Endothelial cell of coronary artery (primary cell): Measurements from ENCODE around the gene SNRPA. TPM values are rescaled to one million over a fixed set of nuclear protein-coding genes. Genes with fewer than 3 reads are reported as not detected.

Experiments
- total RNA-seq: library from RNA; depleted of rRNA; stranded (reverse); fragments of >200 nt; gene quantifications from 2 replicates; pipeline ENCODE4 v1.2.3, GENCODE V29; 2014

SNRPA gene
- total RNA-seq, result 48.4 and 51.1 TPM in 2 replicates

DNA sequence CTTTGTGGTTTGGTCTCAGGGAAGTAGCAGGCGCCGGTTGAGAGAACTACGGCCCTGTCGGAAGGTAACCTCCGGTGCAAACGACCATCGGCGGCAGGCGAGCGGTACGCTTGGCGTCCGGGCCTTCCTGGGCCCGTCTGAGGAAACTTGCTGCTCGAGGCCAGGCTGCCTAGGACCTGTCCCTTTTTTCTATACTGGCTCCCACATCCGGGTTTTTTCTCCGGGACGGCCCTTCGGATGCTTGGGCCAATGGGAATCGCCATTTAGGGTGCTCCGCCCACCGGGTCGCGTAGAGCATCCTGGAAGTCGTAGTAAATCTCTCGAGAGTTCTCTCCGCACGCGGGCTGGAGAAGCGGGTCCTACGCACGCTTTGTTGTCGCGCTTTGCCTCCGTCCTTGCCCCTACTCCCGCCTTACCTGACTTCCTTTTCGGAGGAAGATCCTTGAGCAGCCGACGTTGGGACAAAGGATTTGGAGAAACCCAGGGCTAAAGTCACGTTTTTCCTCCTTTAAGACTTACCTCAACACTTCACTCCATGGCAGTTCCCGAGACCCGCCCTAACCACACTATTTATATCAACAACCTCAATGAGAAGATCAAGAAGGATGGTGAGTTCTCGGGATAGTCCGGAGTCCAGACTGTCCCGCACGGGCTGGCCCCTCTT, at the start of gene SNRPA:
SNRPA (plus strand) TSS at position 330 of the 664 bp plus-strand sequence; CDS start at position 536, 206 bp downstream.

DNA sequence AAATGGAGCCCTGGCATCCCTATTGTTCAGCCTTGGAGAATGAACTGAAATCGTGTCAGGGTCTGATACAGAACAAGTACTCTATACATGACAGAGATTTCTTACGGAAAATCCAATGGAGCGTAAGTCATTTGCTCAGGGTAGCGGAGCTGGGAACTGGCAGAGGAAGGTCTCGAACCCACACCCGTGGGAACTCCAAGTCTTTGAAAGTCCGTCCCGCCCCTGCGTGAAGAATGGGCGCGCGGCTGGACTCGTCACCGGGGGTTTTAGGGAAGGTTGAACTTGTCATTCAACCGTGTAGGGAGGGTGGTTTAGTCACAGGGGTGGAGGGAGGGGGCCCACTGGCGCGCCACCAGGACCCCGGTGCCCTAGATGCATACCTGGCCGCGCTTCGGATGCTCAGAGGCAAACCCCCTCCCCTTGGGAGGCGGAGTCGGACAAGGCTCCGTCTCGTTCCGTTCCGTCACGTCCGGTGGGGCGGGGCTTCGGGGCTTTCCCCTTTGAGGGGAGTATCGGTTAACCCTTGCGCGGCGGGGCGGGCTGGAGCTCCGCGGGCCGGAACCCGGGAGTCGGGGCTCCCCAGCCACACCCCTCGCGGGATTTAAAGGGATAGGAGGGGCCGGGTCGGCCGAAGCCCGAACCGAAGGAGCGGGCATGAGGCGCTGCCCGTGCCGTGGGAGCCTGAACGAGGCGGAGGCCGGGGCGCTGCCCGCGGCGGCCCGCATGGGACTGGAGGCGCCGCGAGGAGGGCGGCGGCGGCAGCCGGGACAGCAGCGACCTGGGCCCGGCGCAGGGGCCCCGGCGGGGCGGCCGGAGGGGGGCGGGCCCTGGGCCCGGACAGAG, 34.3 kb upstream of the SNRPA start, which contains the start of the genes COQ8B and ITPKC:
COQ8B (minus strand) TSS at position 405 of the 843 bp plus-strand sequence. CDS start 2,254 bp downstream, outside the sequence.
ITPKC (plus strand) TSS at position 631 of the 843 bp plus-strand sequence; CDS start at position 655, 24 bp downstream.

DNA sequence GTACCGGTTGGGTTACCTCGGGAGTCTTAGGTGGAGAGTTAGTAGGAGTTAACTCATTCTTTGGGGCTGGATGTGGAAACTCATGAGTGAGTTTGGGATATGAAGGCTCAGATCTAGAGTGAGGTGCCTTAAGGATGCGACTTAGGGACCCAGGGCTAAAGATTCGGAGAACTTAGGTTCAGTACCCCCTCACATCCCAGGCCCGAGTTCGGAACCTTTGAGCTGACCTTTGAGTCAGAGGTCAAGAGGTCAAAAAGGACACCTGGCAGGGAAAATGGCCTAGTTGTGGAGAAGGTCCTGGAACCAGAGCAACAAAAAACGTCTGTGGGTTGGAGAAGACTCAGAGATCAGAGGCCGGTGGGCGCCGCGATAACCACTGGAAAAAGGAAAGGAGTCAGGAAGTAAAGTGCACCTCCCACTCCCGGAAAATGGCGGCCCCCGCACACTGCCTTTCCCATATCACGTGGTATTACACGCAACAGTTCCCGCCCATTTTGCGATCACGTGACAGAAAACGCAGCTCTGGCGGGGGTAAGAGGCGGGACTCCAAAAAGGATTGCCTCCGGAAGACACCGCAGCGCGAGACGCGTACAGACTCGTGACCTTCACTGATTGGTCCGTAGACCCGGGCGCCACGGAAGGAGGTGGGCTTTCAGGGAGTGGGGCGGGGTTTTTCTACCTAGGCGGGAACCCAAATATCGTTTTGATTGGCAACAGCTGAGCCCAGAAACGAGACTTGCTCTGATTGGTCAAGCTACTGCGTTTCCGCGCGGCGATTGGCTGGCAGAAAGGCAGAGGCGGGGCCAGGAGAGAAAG, 737 bp upstream of the SNRPA start, which contains the start of gene ACTMAP:
ACTMAP (minus strand) TSS at position 420 of the 816 bp plus-strand sequence. CDS start 674 bp downstream, outside the sequence.

DNA sequence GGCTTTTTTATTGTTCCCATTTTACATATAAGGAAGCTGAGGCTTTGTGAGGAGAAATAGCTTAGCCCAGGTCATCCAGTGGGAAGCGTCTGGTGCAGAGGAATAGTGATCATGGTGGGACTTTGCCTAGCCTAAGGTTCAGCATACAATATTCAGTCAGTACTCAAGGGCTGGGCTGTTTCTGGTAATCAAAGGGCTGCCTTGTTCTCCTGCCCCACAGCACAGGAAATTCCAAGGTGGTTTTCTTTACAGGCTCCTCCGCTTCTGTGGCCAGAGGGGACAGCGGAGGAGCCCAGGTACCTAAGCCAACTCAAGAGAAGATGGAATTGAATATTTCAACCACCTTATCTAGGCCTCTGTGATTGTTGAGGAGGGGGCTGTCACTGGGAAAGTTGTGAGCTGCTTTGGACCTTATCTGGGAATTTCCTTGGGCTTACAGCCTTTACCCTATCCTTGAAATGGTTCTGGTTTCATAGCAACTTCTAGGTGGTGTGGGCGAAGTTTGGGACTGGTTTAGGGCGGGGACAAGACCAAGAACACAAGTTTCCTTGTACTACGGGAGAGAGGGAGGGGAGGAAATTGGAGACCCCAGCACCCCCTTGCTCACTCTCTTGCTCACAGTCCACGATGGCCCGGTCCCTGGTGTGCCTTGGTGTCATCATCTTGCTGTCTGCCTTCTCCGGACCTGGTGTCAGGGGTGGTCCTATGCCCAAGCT, 24.1 kb downstream of the SNRPA start, which contains the start of gene MIA:
MIA (plus strand) TSS at position 606 of the 716 bp plus-strand sequence; CDS start at position 628, 22 bp downstream.

DNA sequence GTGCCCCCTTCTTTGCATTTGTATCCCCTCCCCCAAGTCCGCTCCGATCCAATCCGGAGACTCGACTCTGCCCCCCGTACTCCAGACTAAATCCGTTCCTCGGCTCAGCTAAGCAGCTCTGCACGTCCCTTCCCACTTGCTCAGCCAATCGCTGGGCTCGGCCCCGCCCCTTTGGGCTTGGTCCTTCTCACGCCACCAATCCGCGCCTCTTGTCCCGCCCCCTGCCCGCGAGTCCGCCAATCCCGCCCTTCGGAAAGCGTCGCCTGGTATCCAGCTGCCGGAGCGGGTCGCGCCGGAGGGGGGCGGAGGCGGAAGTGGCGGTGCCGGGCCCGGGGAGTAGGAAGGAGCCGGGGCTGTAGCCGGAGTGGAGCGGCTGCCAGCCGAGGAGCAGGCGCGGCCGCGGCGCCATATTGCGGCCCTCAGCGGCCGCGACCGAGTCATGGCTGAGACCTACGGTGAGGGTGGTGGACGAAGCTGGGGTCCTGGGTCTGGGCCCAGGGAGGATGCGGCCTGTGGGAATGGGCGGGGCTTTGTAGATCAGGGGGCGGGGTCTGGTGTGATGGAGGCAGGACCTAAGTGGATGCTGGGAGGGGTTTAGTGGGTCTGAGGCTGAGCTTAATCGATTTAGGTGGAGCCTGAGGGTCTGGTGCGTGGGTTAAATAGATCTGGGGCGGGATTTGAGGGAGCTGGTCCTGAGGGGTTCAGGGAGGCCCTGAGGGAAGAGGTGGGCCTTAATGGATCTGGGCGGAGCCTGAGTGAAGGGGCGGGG, 27.1 kb downstream of the SNRPA start, which contains the start of gene RAB4B:
RAB4B (plus strand) TSS at position 311 of the 769 bp plus-strand sequence; CDS start at position 440, 129 bp downstream.

DNA sequence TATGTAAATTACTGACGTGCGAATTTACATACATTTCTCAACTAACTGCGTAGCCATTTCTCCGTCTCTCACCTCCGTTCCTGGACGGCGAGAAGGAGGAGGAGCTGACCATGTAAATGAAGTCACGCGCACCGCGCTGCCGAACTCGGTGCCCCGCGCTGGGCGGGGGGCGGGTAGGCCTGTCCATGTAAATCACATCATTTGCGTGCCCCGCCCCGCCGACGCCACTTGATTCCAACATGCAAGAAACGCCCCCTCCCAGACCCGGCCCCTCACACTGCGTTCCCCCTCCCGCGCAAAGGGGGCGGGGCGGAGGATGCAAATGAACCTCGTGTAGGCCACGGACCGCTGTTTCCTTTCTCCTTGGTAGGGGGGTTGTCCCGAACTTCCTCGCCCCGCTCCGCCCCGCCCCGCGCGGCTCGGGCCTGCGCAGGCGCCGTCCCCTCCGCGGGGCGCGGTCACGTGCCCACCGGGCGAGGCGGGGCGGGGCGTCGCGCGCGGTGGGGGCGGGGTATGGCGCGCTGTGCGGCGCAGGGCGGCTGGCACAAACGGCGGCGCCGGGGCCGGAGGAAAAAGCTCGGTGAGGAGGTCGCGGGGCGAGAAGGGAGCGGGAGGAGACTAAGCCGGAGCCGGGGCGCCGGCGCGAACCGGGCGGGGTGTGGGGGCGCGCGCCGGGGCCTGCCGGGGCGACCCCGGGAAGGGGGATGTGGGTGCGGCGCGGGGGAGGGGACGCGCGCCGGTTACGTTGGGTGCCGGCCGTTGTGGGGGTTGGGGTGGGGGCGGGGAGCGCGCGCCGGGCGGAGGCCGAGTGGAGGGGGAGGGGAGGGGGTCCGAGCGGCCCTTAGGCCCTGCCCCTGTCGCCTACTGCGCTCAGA, 47.9 kb downstream of the SNRPA start, which contains the start of gene EGLN2:
EGLN2 (plus strand) TSS at position 509 of the 875 bp plus-strand sequence. CDS start 1,382 bp downstream, outside the sequence.

Other genes with a start within 250 kb of the SNRPA start
- gene SHKBP1, start 174.3 kb upstream of the SNRPA start, total RNA-seq, result 23.8 and 25.1 TPM in 2 replicates
- 10.4 and 15.4 TPM in 2 replicates for gene LTBP4, start 149.8 kb upstream of the SNRPA start, total RNA-seq
- gene NUMBL, start 60.6 kb upstream of the SNRPA start, total RNA-seq, result 14.0 and 20.6 TPM in 2 replicates
- gene COQ8B, start 34.3 kb upstream of the SNRPA start, total RNA-seq, result 15.2 and 25.0 TPM in 2 replicates
- 15.0 and 20.7 TPM in 2 replicates for gene ITPKC, start 34.1 kb upstream of the SNRPA start, total RNA-seq
- 0.36 and 1.0 TPM in 2 replicates for gene ACTMAP, start 726 bp upstream of the SNRPA start, total RNA-seq
- gene MIA, start 24.3 kb downstream of the SNRPA start, total RNA-seq, result not detected in 2 replicates
- gene RAB4B, start 27.0 kb downstream of the SNRPA start, total RNA-seq, result 5.6 and 7.7 TPM in 2 replicates
- gene EGLN2, start 48.0 kb downstream of the SNRPA start, total RNA-seq, result 107 and 118 TPM in 2 replicates
- gene CYP2A6, start 99.2 kb downstream of the SNRPA start, total RNA-seq, result not detected in 2 replicates
- not detected in 2 replicates for gene CYP2A7, start 131.0 kb downstream of the SNRPA start, total RNA-seq
- gene CYP2B6, start 240.1 kb downstream of the SNRPA start, total RNA-seq, result not detected in 2 replicates